GM04503 (cell line): ENCODE data around the gene MFF.
"Not testable (repeated sequence)": the region's sequence is repeated elsewhere in the genome, so short reads cannot be mapped to it uniquely, and the experiment has no call there.

Experiments used
- DNase-seq: peaks from one replicate; pipeline ENCODE4 v3.0.0-alpha.2; 2012; ENCODE audit warnings: low read depth

MFF gene

DNA sequence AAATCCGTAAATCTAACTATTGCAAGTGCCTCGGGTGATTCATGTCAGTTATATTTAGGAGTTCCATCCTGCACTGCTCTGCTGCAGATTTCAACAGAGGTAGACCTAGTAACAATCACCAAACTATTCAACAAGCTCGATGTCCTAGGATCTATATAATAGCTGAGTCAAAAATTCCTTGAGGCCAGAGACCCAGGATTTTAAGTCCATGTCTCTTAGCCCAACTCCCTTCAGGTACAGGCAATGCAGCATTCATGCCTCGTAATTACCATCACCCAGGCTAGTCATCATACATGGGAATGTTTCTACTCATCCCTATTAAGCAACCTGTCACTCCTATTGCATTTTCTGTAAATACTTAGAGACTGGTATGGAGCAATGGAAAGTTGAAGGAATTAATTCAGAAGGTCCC is 53.3 kb downstream of the MFF start:
- no peak for DNase-seq

DNA sequence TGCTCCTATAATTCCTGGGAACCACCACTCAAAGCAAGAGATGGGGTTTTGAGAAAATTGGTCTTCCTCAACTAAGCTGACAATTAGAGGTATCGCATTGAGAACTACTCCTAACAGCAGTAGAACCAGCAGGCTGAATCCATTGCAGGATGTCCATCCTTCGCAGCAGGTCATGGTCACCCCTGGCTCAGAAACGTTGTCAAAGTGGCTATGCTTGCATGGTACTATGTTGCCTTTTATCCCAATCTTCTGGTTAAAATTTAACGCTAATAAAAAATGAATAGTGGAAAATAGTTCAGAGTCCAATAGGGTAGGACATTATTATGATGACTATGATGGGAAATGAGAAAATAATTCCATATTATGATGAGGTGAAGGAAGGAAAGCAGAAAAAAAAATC is 54.0 kb downstream of the MFF start, which contains the start of gene TM4SF20:
Gene TM4SF20, minus strand, starts transcription at position 212 of the 400 bp plus-strand sequence. Its CDS starts 38 bp downstream, at position 174.
- no peak for DNase-seq

DNA sequence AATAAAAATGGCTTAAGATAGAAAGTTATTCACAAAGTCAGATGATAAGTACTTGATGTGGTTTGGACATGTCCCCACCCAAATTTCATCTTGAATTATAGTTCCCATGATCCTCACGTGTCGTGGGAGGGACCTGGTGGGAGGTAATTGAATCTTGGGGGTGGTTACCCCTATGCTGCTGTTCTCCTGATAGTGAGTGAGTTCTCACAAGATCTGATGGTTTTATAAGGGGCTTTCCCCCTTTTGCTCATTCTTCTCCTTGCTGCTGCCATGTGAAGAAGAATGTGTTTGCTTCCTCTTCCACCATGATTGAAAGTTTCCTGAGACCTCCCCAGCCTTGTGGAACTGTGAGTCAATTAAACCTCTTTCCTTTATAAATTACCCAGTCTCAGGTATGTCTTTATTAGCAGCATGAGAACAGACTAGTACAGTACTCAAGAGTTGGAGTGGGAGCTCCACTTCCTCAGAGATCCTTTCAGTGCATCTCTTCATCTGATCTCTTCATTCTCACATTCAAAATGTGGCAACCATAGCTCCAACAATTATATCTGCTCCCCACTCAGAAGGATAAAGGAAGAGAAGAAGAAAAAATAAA is 57.3 kb downstream of the MFF start:
- not testable (repeated sequence) for DNase-seq

DNA sequence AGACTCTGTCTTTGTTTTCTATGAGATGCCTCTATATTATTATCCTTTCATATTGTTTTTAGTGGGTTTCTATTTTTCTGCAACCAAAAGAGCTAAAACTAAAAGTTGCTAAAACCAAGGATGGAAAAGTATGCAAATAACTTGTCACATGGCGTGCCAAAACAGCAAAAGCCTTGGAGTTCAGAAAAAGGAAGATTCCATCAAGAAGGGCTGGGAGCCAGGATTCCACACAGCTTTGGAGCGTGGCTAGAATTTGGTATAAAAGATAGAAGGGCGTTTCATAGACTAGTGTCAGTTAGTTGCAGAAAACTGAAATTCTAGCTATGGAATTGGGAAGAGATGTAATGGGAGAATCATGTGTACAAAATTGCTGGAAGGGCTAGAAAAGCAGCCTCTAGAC is 58.6 kb downstream of the MFF start:
- no peak for DNase-seq

DNA sequence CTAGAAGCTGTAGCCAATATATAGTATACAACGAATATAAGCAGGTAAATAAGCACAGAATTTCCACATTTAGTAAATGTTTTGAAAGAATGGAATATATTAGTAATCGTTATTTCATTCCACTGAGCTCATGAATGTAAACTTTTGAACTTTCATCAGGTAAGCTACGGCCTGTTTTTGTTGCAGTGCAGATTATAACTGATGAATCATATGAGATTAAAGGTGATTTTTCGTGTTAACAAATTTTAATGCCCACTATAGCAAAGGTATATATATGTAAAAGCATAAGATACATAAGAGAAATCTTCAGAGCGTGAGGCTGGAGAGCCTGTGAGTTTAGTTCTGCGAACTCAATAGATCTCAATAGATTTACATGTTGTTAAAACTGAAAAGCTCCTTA is 61.6 kb downstream of the MFF start:
- DNase-seq = no peak

DNA sequence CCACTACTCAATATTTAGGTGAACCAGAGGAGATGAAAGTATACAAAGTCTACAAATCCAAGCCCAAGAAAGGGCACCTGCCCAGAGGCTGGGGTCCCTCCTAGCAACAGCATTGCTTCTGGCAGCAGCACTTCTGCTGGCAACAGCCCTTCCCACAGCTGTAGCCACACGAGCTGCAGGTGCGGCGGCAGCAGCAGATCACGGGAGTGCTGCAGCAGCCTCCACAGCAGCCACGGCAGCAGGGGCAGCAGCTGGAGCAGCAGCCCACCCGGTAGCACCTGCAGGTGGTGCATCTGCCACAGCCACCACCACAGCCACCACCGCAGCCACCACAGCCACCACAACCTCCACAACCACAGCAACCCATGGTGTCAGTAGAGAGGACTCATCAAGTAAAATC is 62.5 kb downstream of the MFF start, which contains the start of gene SCYGR1:
Gene SCYGR1, minus strand, starts transcription at position 367 of the 400 bp plus-strand sequence. Its CDS starts 0 bp downstream, at position 367.
- DNase-seq = not testable (repeated sequence)

DNA sequence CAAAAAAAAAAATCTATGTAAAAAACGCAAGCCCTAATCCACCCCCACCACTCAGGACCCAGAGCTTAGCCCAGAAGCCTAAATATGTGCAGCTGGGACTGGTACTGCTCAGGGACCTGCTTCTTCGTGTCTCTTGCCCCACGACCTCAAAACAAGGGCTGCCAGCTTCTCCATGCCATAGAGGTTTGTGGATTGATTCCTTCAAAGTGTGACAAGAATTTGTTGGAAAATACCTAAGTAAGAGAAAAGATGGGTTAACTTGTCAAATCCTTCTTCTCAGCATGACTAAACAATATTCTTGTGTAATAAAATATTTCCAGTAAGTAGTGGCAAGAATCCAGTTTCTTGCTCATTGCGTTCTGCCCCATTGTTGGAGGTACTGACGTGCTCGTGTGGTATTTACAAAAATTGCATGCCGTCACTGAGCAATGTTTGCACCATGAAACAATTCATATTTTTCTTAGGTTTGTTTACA is 63.5 kb downstream of the MFF start:
- peak; percentile 79 for DNase-seq

DNA sequence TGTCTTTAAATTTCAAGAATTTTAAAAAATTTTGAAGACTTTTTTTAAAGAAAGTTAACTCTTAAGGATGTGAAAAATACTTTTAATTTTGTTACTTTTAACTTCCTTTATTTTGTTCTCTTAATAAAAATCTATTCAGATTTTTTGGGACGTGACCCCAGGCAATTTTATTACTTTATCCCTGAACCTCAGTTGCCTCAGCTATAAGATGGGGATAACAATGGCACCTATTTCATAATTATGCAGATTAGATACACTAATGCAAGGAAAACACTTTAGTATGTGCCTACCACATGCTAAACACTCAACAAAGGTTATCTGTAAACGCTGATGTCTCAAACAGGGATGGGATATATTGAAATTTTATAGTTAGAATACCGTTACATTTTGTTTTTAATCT is 64.2 kb downstream of the MFF start:
- no peak for DNase-seq

DNA sequence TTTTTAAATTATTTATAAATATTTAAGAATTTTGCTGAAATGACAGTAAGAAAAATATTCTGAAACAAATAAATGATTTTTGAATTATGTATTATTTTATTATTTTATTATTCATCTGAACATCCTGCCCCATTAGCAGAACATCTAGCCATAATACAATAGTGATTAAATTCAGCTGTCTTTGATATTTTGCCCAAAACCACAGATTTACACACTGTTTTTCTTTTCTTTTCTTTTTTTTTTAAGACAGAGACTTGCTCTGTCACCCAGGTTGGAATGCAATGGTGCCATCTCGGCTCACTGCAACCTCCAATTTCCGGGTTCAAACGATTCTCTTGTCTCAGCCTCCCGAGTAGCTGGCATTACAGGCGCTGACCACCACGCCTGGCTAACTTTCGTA is 64.6 kb downstream of the MFF start:
- no peak for DNase-seq

DNA sequence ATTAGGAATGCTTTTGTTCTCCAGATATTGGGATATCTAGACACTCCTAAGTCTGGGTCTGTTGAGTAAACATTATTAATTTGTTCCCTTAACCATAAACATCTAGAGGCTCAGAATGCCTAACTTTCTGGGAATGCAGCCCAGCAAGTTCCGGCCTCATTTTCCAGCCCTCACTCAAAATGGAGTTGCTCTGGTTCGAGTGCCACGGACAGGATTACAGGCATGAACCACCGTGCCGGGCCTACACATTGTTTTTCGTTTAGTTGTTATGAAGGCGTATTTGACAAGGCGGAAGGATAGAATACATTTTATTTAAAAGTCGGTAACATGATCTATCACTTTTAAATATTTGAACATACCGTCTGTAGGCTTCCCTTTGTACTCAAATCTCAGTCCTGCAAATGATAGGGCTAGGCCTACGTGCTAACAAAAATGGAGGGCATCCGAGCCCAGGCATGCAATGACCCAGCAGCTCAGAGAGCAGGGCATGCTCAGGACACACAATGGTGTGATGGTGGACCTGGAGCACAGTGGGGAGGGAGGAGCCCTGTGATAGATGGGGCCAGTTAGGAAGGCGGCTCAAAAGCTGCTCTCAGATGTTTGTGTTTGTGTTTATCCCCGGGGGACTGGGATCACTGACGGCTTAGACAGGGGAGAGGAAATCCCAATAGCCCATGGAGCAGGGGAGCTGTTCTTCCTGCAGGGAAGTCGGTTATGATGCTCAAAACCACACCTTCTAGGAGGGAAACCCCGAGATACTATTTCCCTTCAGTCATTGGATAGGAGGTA is 65.6 kb downstream of the MFF start:
- DNase-seq = no peak

DNA sequence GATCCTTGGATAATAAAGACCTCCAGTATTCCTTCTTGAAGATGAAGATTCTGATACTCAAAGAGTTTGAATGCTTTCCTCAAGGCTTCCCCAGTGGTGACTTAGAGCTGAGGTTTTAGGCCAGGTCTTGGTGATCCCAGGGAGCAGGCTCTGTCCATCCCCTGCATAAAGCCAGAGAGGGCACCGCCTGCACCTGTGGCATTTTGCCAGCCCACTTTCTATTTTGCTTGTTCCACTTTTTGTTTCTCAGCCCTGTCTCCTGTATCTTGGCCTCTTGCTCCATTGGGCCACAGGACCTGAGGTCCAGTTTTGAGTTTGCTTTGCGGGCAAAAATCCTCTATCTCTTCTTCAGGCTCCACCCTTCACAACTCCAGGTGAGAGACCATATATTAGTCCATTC is 69.3 kb downstream of the MFF start:
- no peak for DNase-seq

DNA sequence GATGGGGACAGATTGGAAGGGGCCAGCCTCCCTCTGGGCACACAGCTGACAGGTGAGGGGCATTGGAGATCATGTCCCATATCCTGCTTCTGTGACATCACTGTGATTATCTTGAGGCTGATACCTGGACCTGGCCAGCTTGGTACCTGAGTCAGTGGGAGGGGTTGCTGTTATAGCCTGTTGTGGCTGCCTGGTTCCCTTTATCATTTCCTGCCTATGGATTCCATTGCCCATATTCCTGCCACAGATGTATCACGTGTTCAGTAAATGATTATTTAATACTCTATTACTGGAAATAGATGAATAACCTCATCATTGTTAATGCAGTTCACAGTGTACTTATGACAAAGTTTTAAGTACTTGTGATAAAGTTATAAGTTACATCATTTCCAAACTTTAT is 70.5 kb downstream of the MFF start:
- DNase-seq = no peak

DNA sequence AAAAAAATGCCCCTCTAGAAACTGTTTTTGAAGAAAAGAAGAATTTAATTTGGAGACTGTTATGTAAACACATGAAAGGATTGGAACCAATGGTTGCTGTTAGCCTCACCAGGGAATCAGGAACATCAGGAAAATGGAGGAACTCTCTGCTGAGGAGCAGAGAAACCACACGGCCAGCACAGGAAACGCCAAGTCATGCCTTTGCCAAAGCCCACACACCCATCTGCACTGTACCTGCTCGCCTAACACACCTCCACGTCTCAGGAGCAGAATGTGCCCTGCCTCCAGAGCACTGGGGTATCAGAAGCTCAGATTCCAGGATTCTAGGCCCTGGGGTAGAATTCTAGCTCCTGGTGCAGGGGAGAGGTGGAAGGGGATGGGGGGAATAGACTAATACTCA is 72.5 kb downstream of the MFF start:
- no peak for DNase-seq

DNA sequence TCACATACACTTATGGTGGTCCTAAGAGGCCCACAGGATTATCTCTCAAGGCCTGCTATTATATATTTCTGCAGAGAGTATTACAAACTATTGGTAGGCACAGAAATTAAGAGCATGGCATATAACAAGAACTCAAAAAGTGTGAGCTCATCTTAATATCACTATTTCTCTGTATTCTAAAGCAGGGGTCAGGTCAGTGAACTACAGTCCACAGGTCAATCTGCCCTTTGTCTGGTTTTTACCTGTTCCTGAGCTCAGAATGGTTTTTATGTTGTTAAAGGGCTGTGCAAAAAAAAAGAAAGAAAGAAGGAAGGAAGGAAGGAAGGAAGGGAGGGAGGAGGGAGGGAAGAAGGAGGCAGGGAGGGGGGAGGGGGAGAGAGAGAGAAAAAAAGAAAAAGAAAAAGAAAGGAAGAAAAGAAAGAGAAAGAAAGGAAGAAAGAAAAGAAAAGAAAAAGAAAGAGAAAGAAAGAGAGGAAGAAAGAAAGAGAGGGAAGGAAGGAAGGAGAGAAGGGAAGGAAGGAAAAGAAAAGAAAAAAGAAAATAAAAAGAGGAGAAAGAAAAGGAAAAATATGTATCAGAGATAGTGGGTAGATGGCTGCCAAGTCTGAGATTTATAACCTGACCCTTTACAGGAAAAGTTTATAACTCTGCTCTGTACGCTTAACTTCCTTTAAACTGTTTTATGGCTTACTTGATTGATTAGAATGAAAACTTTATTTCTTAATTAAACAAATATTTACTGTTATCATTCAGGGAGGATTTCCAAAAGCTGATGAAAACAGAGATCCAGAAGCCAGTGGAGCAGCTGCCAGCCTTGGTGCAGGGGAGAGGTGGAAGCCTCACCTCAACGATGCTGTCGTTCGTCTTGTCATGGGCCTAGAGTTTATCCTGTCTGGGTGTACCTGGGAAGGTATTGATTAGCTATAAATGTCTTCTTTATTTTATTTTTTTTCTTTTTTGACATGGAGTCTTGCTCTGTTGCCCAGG is 73.9 kb downstream of the MFF start:
- no peak for DNase-seq

DNA sequence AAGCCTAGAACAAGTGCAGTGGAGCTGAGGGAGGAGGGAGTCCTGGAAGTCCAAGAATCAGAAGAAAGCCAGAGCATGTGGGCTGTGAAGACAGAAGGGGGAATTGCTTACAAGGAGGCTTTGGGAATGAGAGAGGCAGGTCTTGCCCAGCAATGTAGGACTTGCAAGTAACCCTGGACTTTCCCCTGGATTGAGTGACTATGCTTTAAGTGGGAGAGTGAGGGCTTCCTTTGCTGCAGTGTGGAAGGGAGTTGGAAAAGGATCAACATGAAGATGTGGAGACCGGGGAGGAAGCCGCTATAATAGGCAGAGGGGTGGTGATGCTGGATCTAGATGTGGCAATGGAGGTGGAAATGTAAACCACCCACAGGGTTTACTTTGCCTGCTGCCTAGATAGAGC is 76.5 kb downstream of the MFF start:
- DNase-seq = no peak

DNA sequence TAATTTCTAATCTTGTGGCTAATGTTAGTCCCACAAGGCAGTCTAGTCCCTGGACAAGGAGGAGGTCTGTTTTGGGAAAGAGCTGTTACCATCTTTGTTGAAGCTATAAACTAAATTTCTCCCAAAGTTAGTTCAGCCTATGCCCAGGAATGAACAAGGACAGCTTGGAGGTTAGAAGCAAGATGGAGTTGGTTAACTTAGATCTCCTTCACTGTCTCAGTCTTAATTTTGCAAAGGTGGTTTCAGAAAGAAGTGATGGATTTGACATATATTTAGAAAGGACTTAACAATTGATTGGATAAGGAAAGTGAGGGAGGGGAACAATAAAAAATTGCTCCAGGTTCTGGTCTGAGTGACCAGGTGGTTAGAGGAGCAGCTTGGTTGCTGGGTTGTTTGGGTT is 77.3 kb downstream of the MFF start:
- DNase-seq = no peak

DNA sequence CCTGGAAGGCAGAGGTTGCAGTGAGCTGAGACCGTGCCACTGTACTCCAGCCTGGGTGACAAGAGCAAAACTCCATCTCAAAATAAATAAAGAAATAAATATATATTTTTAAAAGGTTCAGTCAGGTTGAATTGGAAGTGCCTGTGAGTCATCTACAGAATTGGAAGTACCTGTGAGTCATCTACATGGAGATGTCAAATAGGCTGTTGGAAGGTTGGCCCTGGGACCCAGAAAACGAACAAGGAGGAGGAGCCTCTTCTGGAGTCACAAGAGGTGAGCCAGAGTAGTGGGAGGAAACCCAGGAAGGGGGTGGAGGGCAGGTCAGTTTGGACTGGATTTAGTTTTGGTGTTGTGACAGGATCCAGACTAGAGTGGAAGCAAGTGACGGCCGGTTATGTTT is 77.9 kb downstream of the MFF start:
- no peak for DNase-seq

DNA sequence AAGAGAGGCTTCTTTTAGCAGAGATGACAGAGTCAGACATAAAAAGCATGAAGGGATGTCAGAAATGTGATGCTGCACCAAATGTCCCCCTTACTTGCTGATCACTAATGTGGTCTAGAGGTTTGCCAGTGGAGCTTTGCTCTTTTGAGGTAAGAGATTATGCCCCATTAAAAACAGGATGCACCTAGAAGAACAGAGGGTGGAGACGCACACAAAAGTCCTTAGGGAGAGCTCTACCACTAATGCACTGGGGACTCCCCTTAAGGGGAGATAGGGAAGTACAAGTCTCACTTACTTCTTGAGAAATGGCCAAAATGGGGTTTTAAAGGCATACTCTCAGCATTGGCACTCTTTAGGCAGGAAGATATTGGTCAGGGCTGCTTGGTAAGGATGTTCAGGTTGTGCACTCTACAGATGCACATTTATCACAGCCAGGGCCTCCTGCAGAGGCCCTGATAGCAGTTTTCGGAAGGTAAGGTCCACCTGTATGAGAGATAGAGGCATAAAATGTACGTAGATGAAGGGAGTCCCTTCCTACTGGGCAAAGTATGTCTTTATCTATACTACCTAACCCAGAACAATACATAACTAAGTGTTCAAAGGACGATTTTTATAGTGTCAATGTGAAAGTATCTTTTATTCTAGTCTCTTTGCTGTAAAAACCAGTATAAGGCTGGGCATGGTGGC is 79.7 kb downstream of the MFF start:
- DNase-seq = no peak

DNA sequence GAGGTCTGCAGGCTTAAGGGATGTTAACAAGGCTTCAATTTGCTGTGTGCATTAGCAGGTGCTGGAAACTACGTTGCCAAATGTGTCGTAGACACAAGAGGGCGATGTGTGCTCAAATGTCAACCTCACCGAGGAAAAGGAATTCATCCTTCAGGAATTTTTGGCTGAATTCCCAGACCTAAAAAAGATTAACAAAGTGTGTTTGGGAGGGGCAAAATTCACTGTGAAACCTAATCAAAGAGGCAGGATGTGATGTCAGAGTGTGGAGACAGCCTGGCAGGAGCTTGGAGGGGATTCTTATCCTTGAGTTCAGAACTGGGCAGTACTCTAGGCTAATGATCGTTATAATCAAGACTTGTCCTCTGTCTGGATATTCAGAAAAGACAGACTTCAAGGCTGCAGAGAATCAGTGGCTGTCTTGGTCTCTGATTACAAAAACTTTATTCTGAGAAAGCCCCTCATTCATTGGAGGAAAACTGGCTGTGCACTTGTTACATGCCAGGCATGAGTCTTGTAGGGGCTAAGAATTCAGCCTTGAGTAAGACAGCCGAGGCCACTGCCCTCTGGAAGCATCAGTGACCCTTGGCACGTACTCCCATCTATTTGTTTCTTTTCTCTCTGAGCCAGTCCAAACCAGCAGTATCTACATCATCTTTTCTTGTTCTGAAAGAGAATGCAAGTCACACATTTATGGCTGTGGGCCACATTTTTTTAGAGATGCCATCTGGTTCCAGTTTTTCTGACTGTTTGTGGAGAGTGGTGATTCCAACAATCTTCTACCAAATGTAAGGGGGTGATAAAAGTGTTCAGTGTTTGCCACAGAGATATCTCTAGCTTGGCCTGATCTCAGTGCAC is 81.4 kb downstream of the MFF start:
- DNase-seq = peak; percentile 93
